GM18498 (cell line): ENCODE measurements around the gene TAF12.
"Not testable (repeated sequence)": the region's sequence is repeated elsewhere in the genome, so short reads cannot be mapped to it uniquely, and the experiment has no call there.

Source experiments
- ATAC-seq: cut with Tn5 transposase; IDR thresholded peaks from one replicate; pipeline ENCODE4 v1.9.1; 2021; ENCODE audit warnings: mild to moderate bottlenecking, moderate library complexity; ENCODE audit not compliant: unreplicated experiment

The TAF12 gene

DNA sequence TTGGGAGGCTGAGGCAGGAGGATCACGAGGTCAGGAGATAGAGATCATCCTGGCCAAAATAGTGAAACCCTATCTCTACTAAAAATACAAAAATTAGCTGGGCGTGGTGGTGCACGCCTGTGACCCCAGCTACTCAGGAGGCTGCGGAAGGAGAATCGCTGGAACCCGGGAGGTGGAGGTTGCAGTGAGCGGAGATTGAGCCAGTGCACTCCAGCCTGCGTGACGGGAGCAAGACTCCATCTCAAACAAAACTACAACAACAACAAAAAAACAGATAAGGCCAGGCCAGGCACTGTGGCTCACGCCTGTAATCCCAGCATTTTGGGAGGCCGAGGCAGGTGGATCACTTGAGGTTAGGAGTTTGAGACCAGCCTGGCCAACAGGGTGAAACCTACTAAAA, 2.5 kb upstream of the TAF12 start:
- ATAC-seq: not testable (repeated sequence)

DNA sequence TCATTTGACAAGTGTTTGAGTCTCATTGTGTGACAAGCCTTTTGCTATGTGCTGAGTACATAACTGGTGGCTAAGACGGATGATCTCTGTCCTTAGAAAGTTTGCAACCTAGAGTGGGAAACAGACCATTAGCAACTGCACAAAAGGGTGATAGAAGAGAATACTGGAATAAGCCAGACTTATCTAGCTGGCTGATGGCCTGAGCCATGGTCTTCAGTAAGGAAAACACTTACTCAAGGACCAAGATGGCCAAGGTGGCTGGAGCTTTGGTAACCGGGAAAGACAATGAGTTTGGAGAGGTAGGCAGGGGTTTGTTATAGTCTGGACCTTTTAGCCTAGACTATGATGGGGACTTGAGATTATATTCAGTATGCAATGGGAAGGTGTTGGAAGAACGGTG, 1.6 kb upstream of the TAF12 start:
- no peak for ATAC-seq

DNA sequence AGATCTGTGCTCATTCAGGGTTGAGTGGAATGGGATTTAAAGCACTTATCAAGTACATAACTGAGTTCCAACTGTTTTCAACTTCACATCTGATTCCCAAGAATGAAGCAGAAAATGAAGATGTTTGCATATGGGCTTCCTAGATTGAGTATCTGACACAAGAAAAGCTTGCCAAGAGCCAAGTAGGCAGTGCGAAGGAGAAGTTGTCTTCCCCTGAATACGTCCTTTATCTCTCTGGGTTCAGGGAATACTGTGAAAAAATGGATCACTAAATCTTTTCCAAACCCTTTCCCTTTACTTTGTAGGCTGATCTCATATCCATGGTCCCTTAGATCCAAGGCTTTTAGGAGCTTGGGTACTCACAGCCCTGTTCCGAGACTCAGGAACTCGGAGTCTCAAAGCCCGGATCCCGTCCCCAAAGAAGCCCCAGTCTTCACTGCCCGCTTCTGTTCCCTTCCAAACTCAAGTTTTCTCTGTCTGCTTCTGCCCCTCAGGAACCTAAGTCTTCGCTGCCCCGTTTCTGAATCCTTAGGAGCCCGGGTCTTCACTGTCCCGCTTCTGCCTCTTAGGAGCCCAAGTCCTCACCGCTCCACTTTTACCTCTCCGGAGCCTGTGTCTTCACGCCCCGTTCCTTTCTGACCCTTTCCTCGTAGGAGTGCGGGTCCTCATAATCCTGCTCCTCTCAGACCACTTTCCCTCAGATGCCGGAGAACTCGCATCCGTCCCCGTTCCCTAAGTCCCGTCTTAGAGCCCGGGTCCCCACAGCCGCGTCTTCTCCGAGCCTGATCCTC, 616 bp downstream of the TAF12 start:
- peak; percentile 29 for ATAC-seq

DNA sequence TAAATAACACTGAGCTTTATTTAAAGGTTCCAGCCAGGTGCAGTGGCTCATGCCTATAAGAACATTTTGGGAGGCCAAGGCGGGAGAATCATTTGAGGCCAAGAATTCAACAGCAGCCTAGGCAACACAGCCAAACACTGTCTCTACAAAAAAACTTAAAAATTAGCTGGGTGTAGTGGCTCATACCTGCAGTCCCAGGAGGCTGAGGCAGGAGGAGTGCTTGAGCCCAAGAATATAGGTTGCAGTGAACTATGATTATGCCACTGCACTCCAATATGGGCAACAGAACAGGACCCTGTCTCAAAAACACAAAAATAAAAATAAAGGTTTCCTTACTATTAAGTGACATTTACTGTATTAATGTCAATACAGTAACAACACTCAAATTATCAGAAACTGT, 2.1 kb downstream of the TAF12 start:
- no peak for ATAC-seq

DNA sequence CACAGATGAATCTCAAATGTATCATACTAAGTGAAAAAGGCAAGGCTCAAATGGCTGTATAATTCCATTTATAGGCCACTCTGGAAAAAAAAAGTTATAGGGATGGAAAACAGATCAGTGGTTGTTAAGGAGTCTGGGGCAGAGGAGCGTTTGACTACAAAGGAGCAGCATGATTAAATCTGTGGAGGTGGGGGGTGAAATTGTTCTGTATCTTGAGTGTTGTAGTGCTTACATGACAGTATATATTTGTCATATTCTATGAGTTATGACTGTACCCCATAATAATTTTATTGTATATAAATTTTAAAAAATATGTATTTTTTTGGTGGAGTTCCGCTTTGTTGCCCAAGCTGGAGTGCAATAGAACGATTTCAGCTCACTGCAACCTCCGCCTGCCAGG, 10.3 kb downstream of the TAF12 start:
- ATAC-seq: no peak

DNA sequence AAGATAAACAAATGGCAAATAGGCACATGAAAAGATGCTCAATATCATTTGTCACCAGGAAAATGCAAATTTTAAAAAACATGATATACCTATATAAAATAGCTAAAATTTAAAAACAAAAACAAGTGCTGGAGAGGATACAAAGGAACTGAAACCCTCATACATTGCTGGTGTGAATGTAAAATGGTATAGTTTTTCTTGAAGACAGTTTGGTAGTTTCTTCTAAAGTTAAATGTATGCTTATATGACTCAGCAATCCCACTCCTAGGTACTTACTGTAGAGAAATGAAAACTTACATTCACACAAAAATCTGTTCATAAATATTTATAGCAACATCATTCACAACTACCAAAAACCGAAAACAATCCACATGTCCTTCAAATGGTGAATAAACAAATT, 11.2 kb downstream of the TAF12 start:
- no peak for ATAC-seq

DNA sequence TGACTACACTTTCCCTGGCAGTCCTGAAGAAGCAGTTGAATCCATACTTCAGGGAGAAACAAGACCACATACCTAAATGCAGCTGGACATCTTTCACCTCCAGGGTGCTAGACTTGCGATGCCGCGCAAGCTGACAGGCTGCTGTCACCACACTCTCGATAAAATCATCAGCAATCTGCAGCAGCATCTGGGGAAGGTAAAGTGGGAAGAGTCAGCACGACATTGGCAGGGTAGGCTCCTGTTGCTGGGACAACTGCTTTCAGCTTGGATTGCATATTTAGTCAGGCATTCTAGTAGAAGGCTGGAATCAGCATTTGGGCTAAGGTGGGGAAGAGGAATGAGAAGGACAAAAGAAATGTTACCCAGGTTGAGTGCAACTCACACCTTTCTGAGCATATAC, 29.7 kb downstream of the TAF12 start:
- no peak for ATAC-seq

DNA sequence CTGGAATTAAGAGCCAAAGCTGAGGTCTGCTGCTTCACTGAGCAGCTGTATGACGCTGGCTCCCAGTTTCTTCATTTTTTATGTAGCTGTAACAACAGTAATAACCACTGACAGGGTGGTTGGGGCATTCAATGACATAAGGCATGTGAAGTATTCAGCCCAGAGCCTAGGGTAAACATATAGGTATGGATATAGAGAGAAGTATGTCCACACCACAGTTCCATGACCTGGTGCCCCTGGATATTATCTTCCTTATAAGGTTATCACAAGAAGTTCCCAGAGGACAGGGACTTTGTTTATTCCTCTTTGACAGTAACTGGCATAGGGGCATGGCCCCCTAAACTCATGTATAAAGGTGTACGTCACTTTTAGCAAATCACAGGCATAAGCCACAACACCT, 36.1 kb downstream of the TAF12 start:
- ATAC-seq: no peak

DNA sequence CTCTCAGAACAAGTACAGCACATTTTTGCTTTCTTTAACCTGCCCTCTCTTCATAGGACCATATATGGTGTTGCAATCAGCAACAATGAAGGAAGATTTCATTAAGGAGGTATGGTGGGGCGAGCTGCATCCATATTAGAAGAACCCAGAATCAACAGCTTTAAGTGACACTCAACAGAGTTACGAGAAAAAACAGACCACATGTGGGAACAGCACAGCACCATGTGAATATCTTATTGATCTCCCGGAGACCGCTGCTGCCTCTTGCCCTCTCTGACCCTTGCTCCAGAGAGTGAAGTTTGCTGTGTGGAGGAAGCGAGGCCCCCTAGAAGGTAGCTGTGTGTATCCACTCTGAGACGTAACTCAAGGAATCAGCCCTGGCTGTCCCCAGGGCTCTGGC, 37.9 kb downstream of the TAF12 start:
- ATAC-seq: no peak

DNA sequence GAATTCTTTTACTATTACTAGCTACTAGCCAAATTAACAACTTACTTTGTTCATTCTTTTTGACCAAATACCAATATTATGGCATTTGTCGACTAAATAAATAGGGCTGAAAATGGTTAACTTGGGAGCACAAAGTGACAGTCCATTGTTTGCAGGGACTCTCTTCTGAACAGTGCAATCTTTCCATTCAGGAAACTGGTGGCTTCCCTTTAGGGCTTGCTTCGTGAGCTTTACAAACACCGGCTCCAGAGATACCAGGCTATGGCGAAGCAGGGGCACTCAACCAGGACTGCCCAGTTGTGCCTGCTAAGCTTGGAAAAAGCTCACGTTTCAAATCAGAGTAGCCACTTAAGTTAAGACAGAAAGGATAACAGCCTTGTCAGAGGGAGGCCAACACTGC, 38.5 kb downstream of the TAF12 start:
- ATAC-seq: no peak

DNA sequence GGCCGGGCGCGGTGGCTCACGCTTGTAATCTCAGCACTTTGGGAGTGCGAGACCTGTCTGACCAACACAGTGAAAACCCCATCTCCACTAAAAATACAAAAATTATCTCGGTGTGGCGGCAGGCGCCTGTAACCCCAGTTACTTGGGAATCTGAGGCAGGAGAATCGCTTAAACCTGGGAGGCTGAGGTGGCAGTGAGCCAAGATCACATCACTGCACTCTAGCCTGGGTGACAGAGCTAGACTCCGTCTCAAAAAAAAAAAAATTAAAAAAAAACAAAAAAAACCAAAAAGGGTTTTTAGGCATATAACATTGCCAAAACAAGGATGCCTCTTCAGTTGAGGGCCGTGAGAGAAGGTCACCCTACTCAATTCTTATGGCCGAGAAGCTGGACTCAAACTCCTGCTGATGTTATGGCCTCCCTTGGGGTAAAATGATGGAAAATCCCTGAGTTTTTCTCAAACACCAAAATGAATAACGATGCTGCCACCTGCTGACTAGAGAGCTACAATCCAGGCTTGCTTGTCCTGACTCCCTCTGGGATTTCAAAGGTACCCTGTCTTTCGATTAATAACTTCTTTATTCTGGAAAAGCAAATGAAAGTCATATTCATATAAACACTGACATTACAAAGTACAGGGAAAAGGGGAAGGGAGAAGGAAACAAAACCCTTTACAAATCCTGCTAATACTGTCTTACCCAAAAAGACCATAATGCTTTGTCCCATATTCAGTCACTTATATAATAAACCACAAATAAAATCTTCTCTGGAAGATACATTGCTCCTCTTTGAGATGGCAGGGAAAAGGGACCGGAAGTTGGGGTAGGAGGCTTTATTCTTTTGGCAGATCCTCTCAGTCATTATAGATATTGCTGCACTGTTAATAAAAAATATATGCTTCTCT, 40.1 kb downstream of the TAF12 start:
- no peak for ATAC-seq

DNA sequence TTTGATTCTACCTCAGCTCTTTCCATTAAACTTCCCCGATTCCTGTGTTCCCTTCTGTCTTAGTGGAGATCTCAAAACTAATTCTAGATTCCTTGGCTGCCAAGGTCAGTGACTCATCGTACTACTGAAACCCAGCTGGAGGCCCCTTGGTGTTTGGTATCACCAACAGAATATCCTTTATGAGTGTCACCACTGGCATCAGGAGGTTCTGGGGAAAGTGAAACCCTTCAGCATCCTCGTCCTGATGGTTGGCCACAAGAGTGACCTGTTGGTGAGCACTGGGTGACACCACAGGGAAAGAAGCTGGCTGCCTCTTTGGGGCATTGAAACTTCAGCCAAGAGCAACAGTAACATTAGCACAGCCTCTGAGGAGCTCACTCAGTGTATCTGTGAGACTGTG, 41.2 kb downstream of the TAF12 start:
- ATAC-seq: no peak

DNA sequence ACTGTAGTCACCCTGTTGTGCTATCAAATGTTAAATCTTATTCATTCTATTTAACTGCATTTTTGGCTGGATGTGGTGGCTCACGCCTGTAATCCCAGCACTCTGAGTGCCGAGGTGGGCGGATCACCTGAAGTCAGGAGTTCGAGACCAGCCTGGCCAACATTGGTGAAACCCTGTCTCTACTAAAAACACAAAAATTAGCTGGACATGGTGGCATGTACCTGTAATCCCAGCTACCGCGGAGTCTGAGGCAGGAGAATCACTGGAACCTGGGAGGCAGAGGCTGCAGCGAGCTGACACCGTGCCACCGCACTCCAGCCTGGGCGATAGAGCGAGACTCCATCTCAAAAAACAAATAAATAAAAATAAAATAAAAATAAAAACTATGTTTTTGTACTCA, 46.6 kb downstream of the TAF12 start:
- not testable (repeated sequence) for ATAC-seq

DNA sequence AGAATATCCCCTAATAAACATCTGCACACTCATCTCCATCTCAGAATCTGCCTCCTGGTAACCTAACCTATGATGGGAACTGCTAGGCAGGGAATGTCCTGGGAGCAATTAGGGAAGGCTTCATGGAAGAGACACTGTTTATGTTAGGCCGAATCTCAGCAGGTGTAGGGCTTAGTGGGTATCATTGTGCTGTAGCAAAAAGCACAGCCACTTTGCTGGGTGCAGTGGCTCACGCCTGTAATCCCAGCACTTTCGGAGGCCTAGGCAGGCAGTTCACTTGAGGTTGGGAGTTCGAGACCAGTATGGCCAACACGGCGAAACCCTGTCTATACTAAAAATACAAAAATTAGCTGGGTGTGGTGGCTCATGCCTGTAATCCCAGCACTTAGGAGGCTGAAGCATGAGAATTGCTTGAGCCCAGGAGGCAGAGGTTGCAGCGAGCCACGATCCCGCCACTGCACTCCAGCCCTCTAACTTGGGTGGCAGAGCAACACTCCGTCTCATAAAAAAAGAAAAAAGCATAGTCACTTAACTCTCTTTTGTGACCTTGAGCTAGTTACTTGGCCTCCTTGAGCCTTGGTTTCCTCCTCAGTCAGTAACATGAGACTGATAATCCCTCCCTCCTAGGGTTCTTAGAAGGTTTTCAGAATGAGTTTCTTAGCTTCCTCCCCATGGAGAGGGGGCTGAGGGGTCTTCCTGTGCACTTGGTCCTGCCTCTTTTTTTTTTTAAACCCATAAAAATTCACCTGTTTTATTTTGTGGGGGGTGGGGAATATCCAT, 47.3 kb downstream of the TAF12 start:
- no peak for ATAC-seq

DNA sequence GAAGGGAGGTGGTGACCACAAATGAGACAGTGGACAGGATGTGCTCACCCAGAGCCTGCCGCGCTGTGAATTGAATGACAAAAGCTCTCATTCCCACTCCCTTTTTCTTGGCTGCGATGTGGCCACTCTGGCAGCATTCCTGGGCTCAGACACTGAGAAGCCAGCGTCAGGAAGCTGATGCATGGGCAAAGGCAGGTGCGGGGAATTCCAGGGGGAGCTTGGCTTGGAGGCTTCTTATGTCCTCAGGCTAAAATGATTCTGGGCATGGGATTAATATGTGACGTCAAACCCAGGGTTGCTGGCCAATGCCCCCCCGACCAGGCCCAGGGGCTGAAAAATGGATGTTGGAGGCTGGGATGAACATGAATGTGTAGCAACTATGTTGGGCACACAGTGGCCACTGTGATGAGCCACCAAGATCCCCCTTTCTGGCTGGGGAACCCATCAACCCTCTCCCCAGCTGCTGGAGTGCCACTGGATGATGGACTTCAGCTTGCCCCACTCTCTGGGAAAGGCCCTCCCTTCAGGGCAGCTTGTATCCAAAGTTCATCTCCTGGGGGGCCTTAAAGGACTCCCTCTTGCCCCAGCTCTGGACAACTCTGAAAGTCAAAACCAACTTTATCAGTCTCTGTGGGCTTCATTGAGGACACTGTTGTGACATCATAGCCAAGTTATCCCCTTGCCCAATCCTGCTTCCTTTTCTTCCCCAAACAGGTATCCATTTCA, 48.0 kb downstream of the TAF12 start:
- not testable (repeated sequence) for ATAC-seq

DNA sequence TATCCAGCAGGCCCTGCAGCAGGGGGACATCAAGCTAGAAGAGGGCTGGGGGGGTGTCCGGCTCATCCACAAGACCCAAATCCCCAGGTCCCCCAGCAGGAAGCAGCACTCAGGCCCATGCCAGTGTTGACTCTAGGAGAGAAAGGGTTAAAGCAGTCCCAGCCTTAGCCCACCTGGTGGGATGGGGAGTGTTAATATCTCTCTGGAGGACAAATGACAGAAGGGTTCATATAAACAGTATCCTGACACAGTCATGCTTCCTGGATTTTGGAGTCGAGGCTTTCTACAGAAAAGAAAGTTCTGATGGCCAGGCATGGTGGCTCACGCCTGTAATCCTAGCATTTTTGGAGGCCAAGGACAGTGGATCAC, 48.9 kb downstream of the TAF12 start:
- not testable (repeated sequence) for ATAC-seq

DNA sequence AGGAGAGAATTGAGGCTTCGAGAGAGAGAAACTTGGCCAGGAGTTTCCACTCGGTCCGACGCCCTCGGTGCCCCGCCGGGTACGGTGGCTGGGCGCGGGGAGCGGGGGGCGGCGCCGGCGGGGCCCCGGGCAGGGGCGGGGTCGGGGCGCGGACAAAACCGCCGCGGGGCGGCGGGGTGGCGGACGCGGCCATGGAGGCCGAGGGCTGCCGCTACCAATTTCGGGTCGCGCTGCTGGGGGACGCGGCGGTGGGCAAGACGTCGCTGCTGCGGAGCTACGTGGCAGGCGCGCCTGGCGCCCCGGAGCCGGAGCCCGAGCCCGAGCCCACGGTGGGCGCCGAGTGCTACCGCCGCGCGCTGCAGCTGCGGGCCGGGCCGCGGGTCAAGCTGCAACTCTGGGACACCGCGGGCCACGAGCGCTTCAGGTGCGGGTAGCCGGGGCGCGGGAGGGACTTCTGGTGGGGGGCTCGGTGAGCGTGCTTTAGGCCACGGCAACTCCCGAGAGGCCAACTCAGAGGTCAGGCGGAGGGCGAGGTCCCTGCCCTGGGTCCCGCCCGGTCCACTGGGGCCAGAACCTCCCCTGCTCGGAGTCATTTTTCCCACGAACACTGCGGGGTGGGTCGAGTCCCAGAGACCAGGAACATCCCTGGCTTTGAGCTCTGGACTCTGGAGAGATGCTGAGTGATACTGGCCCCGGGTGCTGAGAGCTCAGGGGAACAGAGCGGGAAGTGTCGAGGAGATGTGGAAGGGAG, 50.4 kb downstream of the TAF12 start:
- ATAC-seq: peak; percentile 63

DNA sequence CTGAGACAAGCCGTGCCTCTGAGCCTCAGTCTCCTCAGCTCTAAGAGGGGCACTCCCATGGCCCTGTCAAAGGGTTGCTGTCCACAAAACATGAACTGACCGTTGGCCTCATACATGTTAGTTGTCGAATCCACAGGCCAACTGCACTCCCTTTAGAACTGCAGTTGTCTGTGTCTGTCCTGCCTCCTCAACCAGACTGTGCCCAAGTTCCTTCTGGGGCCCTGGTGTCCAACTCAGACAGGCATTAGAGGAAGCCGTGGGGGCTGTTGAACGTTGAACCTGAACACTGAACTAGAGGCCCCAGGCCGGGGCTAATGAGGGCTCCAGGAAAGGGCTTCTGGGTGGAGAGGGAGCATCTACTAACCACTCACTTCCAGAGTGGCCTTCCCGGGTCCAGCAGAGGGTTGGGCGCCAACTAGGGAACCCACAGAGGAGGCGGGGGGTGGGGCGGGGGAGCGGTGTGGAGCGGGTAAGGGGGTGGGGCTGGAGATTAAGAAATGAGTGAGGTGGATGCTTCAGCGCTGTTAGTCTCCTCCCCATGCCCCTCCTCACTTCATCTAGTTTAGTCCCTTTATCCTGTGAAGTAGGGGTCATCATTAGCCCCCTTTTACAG, 51.1 kb downstream of the TAF12 start, which contains the start of gene RAB42:
Gene RAB42 (plus strand): TSS at position 558 of the 613 bp plus-strand sequence. CDS start 247 bp downstream, outside the sequence.
- peak; percentile 46 for ATAC-seq

DNA sequence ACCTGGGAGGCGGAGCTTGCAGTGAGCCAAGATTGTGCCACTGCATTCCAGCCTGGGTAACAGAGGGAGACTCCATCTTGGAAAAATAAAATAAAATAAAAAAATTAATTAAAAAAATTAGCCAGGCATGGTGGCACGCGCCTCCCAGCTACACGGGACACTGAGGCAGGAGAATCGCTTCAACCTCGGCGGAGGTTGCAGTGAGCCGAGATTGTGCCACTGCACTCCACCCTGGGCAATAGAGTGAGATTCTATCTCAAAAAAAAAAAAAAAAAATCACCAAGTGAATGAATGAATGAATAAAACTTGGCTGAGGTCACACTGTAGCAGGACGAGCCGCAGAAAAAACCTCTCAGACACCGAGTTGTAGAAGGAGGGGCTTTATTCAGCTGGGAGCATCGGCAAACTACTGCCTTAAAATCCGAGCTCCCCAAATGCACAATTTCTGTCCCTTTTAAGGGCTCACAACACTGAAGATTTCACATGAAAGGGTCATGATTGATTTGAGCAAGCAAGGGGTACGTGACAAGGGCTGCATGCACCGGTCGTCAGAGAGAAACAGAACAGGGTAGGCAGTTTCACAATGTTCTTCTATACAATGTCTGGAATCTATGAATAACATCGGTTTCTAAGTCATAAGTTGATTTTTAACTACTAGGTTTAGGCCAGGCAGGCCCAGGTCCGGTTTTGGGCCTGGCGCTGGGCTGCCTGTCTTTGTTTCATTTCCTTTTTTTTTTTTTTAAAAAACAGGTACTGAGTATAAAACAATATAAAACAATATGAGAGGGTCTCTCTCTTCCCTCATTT, 56.1 kb downstream of the TAF12 start:
- ATAC-seq: not testable (repeated sequence)
